HFF-Myc (cell line): ENCODE data around the gene LENEP.
A peak's percentile ranks its signal among the peaks of the same experiment; 100 is the strongest.

Experiments
- DNase-seq: peaks from one replicate; pipeline ENCODE4 v3.0.0-alpha.2; 2011; ENCODE audit warnings: low read depth; ENCODE audit errors: extremely low read depth
- H3K4me3 ChIP-seq: replicated peaks from 2 replicates; pipeline ENCODE4 v1.5.1; 2011; ENCODE audit warnings: low read depth, mild to moderate bottlenecking, control low read depth, low read length
- CTCF ChIP-seq: IDR thresholded peaks from 2 replicates; pipeline ENCODE4 v1.5.1; 2012; ENCODE audit warnings: mild to moderate bottlenecking, low read depth, low read length, control low read depth; ENCODE audit errors: missing control alignments

LENEP gene

GRCh38 chr1:155001425-155001674, 8.0 kb downstream of the LENEP start:
- H3K4me3 ChIP-seq = peak overlapping the region; percentile 61
- no peak for DNase-seq
- no peak for TF ChIP-seq CTCF

DNA sequence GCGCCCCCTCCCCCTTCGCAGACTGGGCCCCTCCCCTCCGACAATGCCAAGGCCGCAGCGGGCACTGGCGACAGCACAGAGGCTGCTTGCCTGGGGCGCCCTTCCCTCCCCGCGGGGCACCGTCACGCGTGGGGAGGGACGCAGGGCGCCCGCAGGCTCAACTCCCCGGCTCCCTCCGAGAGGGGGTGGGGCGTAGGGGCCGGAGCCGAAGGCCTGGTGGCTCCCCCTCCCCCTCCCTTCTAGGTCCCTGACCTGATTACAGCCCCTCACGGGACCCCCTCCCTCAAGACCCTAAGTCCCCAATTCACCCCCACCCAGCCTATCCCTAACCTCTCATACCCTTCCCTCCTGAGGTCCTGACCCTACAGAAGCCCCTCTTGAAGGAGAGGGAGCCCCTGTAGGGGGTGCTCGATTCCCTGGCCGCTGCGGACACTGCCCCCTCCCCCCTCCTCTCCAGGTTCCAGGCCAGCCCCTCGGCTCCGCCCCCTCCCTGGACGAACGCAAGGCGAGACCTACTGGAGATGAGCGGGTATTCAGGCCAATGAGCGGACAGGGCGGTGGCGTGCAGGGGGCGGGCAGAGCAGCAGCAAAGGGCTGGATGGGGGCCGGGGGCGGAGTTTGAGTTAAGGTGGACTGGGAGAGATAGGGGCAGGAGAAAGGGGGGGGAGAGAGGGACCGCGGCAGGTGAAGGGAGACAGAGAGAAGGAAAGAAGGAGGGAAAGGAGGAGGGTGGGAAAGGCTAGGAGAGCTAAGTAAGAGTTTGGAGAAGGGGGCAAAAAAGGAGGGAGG, 8.5 kb downstream of the LENEP start:
- peak; percentile 94 for DNase-seq
- TF ChIP-seq CTCF = peak; percentile 61
- peak overlapping the region; percentile 61 for H3K4me3 ChIP-seq

- H3K4me3 ChIP-seq = peak within 1 kb of the TSS; percentile 93
- no peak for DNase-seq
- no peak for TF ChIP-seq CTCF
These were observed 9.3 kb downstream of the LENEP start, which contains the start of gene ZBTB7B for GRCh38 chr1:155002464-155003226. ZBTB7B (plus strand) TSS chr1:155002802; CDS start chr1:155014661, 11,859 bp downstream.

- H3K4me3 ChIP-seq = peak overlapping the region; percentile 93
- TF ChIP-seq CTCF = no peak
- no peak for DNase-seq
These were observed 9.9 kb downstream of the LENEP start for GRCh38 chr1:155003227-155003765.

DNA sequence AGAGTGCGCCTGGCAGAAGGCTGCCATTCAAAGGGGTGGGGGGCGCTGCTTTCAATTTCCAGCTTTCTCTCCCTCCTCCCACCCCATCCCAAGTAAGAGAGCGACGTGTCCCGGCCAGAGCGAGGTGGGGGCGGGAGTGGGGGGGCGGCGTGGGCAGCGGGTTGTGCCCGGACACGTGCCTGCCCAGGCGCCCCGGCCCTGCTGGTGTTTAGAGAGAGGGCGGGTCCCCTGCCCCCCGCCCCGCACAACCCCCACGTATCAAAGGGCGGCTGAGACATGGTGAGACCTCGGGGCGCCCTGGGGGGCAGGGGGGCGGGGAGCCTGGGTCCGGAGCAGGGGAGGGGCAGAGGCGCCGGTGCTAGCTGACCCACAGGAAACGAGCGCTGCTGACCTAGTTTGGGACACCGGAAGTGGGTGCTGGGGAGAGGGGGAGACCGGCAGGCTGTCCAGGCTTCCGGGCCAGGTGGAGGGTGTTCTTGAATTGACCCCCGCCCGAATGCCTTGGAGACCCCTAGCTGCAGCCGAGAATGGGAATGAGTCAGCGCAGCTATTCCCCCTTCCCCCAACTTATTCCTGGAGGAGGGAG, 10.5 kb downstream of the LENEP start:
- no peak for DNase-seq
- TF ChIP-seq CTCF = no peak
- peak overlapping the region; percentile 93 for H3K4me3 ChIP-seq

- no peak for DNase-seq
- H3K4me3 ChIP-seq = peak overlapping the region; percentile 93
- TF ChIP-seq CTCF = no peak
These were observed 11.1 kb downstream of the LENEP start for GRCh38 chr1:155004352-155005075.
